Loucy (cell line): ENCODE data around the gene FMN1.

Experiments used
- EZH2phosphoT487 ChIP-seq: fragments of 200-600 bp; IDR thresholded peaks from 2 replicates; pipeline ENCODE4 v1.6.1; 2018; ENCODE audit warnings: antibody characterized with exemption, mild to moderate bottlenecking, moderate library complexity, borderline replicate concordance
- TF ChIP-seq, protein P1 (sequence below): fragments of 200-600 bp; sonication (generic); conservative IDR thresholded peaks from 2 replicates; pipeline ENCODE4 v1.5.1; 2014; ENCODE audit warnings: mild to moderate bottlenecking, antibody characterized with exemption, low read length

DNA sequence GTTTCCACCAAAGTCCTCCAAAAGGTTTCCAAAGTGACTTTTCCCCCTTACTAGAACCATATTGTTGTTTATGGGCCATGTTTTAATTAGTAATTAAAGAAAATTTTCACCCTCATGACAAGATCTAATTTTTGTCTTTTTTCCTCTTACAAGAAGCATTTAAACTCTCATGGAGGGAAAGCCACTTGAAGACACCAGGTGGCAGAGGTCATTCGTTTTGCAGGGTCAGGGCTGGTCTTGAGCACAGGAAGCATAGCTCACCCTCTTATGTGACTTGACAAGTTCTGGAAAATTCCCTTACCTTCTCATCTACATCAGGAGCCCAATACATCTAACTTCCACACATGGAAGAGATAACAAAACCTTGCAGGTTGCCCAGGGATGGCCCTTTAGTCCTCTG, 313.0 kb downstream of the FMN1 start:
- TF ChIP-seq, protein P1, sequence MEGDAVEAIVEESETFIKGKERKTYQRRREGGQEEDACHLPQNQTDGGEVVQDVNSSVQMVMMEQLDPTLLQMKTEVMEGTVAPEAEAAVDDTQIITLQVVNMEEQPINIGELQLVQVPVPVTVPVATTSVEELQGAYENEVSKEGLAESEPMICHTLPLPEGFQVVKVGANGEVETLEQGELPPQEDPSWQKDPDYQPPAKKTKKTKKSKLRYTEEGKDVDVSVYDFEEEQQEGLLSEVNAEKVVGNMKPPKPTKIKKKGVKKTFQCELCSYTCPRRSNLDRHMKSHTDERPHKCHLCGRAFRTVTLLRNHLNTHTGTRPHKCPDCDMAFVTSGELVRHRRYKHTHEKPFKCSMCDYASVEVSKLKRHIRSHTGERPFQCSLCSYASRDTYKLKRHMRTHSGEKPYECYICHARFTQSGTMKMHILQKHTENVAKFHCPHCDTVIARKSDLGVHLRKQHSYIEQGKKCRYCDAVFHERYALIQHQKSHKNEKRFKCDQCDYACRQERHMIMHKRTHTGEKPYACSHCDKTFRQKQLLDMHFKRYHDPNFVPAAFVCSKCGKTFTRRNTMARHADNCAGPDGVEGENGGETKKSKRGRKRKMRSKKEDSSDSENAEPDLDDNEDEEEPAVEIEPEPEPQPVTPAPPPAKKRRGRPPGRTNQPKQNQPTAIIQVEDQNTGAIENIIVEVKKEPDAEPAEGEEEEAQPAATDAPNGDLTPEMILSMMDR, result no peak
- TF ChIP-seq EZH2phosphoT487, result no peak
